Osteocyte (in vitro differentiated cells): ENCODE measurements around the gene GALNT17. TPM values are rescaled to one million over a fixed set of nuclear protein-coding genes. Genes with fewer than 3 reads are reported as not detected.

Experiments
- DNase-seq: peaks from one replicate; pipeline ENCODE4 v3.0.0; 2021; ENCODE audit warnings: mixed read lengths; ENCODE audit not compliant: unreplicated experiment; ENCODE audit errors: extremely low spot score
- H3K27ac Mint-ChIP-seq: one replicate; pipeline ENCODE4 v1.8.0; 2021; ENCODE audit warnings: mild to moderate bottlenecking, mixed read lengths; ENCODE audit not compliant: unreplicated experiment
- H3K27me3 Mint-ChIP-seq: one replicate; pipeline ENCODE4 v1.8.0; 2021; ENCODE audit warnings: mixed read lengths; ENCODE audit not compliant: unreplicated experiment
- H3K36me3 Mint-ChIP-seq: one replicate; pipeline ENCODE4 v1.8.0; 2021; ENCODE audit warnings: mixed read lengths; ENCODE audit not compliant: unreplicated experiment
- H3K4me1 Mint-ChIP-seq: one replicate; pipeline ENCODE4 v1.8.0; 2021; ENCODE audit warnings: mixed read lengths; ENCODE audit not compliant: unreplicated experiment
- H3K4me3 Mint-ChIP-seq: one replicate; pipeline ENCODE4 v1.8.0; 2021; ENCODE audit warnings: mild to moderate bottlenecking, moderate library complexity, mixed read lengths; ENCODE audit not compliant: unreplicated experiment
- H3K9me3 Mint-ChIP-seq: one replicate; pipeline ENCODE4 v1.8.0; 2021; ENCODE audit warnings: mixed read lengths; ENCODE audit not compliant: unreplicated experiment
- CTCF ChIP-seq: fragments of 200-600 bp; sonication (generic); IDR thresholded peaks from 2 replicates; pipeline ENCODE4 v1.5.0; 2021; ENCODE audit warnings: antibody characterized with exemption, mild to moderate bottlenecking, moderate library complexity
- total RNA-seq: library from RNA; stranded (reverse); gene quantifications from 2 replicates; pipeline ENCODE4 v1.2.1, GENCODE V29; 2021

The GALNT17 gene
- total RNA-seq, 1 donor from 2014 or later = 1.4 TPM

- Mint-ChIP-seq H3K9me3 (peaks cover 20% of the 10 kb centered on the region), H3K27ac (no peak overlapping the region), H3K4me1 (peaks cover 5% of the 10 kb centered on the region), H3K27me3 (no peaks in the 10 kb centered on the region), H3K36me3 (no peaks in the 10 kb centered on the region), H3K4me3 (no peak overlapping the region)
- no peak for DNase-seq
- no peak for TF ChIP-seq CTCF
Observed at GRCh38 chr7:71696511-71696910, 564.6 kb downstream of the GALNT17 start.

GRCh38 chr7:71697400-71697799, 565.5 kb downstream of the GALNT17 start:
- Mint-ChIP-seq H3K36me3 (no peaks in the 10 kb centered on the region), H3K27ac (no peak overlapping the region), H3K9me3 (peaks cover 24% of the 10 kb centered on the region), H3K4me3 (no peak overlapping the region), H3K4me1 (peaks cover 5% of the 10 kb centered on the region), H3K27me3 (no peaks in the 10 kb centered on the region)
- TF ChIP-seq CTCF = no peak
- DNase-seq = no peak

DNA sequence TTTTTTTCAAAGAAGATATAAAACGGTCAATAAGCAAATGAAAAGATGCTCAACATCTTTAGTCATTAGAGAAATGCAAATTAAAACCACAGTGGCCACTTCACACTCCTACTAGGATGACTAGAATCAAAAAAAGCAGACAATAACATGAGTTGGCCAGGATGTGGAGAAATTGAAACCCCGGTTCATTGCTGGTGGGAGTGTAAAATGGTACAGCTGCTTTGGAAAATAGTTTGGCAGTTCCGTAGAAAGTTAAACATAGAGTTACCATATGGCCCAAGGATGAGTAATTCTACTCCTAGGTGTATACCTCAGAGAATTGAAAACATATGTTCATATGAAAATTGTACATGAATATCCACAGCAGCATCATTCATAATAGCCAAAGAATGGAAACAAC, 573.3 kb downstream of the GALNT17 start:
- TF ChIP-seq CTCF = no peak
- no peaks in the 10 kb centered on the region for H3K36me3 Mint-ChIP-seq
- no peak for DNase-seq
- H3K9me3 Mint-ChIP-seq = peaks cover 16% of the 10 kb centered on the region
- H3K27ac Mint-ChIP-seq = no peak overlapping the region
- peaks cover 16% of the 10 kb centered on the region for H3K27me3 Mint-ChIP-seq
- no peak overlapping the region for H3K4me3 Mint-ChIP-seq
- no peaks in the 10 kb centered on the region for H3K4me1 Mint-ChIP-seq

DNA sequence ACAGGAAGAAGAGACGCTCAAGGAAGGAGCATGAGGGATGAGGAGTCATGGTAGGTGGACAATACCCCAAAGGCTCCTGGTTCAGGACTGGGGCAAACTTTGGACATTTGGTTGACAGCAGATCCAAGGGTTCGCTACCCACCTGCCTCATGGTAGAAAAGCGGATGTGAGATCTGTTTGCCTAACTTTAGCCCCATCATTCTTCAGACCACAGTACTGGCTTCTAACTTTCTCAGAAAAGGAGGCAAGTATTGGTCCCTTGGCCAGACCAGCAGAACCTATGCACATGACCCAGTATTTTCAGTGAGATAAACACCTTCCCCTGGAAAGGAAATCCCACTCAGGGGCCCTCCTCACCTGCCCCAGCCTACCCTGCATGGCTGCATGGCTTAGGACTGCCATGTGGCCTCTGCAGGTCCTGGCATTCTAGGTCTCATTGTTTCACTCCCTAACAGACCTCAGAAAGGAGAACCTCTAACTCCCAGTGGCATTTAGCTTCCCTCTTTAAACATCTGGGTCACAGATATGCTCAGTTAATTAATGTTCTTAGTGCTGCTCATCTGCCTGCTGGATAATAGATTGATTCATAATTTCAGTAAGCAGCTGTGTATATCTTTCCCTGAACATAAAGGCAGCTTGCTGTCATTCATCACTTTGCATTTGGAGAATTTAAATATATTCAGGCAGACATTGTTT, 574.1 kb downstream of the GALNT17 start:
- peaks cover 11% of the 10 kb centered on the region for H3K9me3 Mint-ChIP-seq
- no peak for TF ChIP-seq CTCF

GRCh38 chr7:71706597-71706975, 574.6 kb downstream of the GALNT17 start:
- H3K36me3 Mint-ChIP-seq = no peaks in the 10 kb centered on the region
- peaks cover 19% of the 10 kb centered on the region for H3K27me3 Mint-ChIP-seq
- H3K27ac Mint-ChIP-seq = no peak overlapping the region
- no peak for DNase-seq
- no peaks in the 10 kb centered on the region for H3K4me1 Mint-ChIP-seq
- H3K4me3 Mint-ChIP-seq = no peak overlapping the region
- no peak for TF ChIP-seq CTCF
- peaks cover 11% of the 10 kb centered on the region for H3K9me3 Mint-ChIP-seq

More for the DNA sequence above, 574.1 kb downstream of the GALNT17 start:
- Mint-ChIP-seq H3K4me3 (no peak overlapping the region), H3K27me3 (peaks cover 16% of the 10 kb centered on the region), H3K27ac (no peak overlapping the region), H3K4me1 (no peaks in the 10 kb centered on the region), H3K36me3 (no peaks in the 10 kb centered on the region)
- DNase-seq = no peak
